NOMO-1 treated with dmso at 0.1 percent for 144 hours (cell line): ENCODE data around the gene PTPN2.
A peak's percentile ranks its signal among the peaks of the same experiment; 100 is the strongest.
"Not testable (repeated sequence)": the region's sequence is repeated elsewhere in the genome, so short reads cannot be mapped to it uniquely, and the experiment has no call there.

Source experiments
- DNase-seq: peaks from one replicate; lab custom pipeline; 2025; ENCODE audit not compliant: unreplicated experiment; lab: John Stamatoyannopoulos, UW

Gene PTPN2

DNA sequence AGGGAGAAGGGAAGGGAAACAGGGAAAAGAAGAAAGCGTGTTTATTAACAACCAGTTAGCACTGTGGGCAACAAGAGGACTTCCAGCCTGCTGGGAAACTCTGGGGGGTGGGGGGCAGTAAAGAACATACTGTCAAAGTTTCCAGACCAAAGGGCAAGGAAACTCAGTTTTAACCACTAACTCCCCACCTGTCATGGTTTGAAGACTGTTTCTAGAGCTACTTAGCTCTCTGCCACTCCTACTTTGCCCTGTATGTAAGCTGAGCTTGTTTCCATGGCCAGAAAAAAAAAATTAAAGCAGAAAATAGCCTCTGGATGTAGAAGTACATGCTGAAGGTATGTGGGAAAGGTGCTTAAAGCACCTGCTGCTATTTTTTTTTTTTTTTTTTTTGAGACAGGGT, 11.0 kb upstream of the PTPN2 start:
- no peak for DNase-seq

DNA sequence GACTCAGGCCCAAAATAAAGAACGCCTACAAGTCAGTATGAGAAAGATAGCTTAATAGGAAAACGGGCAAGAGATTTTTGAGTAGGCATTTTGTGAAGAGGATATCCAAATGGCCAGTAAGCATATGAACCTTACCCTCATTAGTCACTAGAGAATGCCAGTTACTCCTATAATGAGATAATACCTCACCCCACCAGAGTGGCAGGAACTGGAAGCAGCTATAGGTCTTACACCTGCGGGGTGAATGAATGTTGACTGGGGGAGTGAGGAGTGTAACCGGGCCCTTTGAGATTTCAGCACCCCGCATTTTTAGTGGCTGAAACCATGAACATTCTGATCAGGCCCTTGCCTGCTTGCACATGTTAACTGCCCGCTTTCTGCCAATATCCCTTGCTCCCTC, 7.5 kb upstream of the PTPN2 start:
- no peak for DNase-seq

DNA sequence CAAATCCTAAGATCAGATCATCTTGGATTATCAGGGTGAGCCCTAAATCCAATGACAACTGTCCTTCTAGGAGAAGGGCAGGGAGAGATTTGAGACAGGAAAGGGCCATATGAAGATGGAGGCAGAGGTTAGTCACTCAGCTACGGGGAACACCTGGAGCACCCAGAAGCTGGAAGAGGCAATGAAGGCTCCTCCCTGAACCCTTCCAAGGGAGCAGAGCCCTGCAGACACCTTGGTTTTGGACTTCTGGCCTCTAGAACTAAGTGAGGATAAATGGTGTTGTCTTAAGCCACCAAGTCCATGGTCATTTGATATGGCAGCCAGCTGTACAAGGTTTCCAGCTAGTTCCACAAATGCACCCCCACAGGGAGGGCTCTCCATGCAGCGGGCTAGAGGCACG, 6.9 kb upstream of the PTPN2 start:
- no peak for DNase-seq

GRCh38 chr18:12886498-12887126, 2.6 kb upstream of the PTPN2 start:
- DNase-seq: no peak

DNA sequence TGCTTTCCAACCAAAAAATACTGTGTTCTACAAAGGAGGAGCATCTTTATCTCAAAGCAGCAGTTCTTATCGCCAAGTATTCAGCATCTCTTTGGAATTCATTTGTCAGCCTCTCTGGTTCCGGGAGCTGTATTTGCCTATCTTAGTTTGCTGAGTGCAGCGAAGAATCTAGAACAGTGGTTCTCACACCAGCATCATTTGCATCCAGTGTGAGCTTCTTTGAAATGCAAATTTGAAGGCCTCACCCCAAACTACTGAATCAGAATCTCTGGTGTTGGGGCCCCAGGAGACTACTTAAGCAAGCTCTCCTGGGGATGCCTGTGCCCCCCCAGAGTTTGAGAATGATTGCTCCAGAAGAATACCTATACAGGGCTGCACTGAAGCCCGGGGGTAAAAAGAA, 1.5 kb upstream of the PTPN2 start:
- DNase-seq: no peak

GRCh38 chr18:12884406-12885323, 628 bp upstream of the PTPN2 start:
- DNase-seq: no peak

GRCh38 chr18:12883372-12883683, 709 bp downstream of the PTPN2 start:
- DNase-seq: no peak

GRCh38 chr18:12882453-12883371, 1.3 kb downstream of the PTPN2 start:
- no peak for DNase-seq

DNA sequence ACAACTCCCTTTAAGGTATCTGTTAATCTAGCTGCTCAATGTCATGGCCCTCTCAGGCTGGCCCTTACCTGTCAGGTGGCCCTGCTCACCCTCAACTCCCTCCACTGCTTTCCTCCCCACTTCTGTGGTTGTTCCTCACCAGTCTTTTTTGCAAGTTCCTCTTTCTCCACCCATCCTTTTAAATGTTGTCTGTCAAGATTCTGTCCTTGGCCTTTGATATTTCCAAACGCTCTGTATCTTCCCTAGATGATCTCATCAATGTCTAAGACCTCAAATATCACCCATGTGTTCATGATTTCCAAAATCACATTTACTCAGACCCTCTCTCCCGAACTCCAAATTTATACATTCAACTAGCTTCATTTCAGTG, 3.5 kb downstream of the PTPN2 start:
- peak; percentile 63 for DNase-seq

GRCh38 chr18:12879840-12880540, 4.0 kb downstream of the PTPN2 start:
- DNase-seq: peak; percentile 63

DNA sequence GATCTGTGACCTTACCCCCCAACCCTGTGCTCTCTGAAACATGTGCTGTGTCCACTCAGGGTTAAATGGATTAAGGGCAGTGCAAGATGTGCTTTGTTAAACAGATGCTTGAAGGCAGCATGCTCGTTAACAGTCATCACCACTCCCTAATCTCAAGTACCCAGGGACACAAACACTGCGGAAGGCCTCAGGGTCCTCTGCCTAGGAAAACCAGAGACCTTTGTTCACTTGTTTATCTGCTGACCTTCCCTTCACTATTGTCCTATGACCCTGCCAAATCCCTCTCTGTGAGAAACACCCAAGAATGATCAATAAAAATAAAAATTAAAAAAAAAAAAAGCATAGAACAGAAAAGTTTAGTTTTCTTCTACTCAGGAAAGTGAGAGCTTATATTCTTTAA, 9.0 kb downstream of the PTPN2 start:
- DNase-seq: not testable (repeated sequence)

- DNase-seq: not testable (repeated sequence)
Measured at GRCh38 chr18:12873961-12874567, 10.0 kb downstream of the PTPN2 start.

GRCh38 chr18:12872408-12872807, 11.6 kb downstream of the PTPN2 start:
- no peak for DNase-seq

GRCh38 chr18:12868576-12868975, 15.5 kb downstream of the PTPN2 start:
- DNase-seq: no peak

GRCh38 chr18:12867441-12868123, 16.5 kb downstream of the PTPN2 start:
- DNase-seq: no peak

DNA sequence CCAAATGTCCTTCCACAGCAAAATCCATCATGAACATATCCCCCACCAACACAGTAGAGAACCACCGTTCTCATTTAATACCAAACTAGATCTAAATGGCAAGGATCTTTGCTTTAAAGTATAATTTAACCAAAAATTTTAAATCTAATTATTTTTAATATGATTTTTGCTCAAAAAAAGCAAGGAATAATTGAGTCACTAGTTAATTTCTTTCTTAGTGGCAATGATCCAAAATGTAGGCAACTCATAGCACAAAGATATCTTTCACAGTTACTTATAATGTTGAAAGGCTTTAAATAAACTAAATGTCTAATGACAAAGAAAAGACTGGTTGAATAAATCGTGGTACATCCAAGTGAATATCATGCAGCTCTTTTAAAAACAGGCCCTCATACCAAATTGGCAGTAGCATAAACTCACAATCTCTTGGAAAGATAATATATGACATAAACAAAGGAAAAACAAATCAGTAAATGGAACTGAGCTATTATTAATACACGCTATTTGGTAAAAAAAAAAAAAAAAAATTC, 20.3 kb downstream of the PTPN2 start:
- no peak for DNase-seq

DNA sequence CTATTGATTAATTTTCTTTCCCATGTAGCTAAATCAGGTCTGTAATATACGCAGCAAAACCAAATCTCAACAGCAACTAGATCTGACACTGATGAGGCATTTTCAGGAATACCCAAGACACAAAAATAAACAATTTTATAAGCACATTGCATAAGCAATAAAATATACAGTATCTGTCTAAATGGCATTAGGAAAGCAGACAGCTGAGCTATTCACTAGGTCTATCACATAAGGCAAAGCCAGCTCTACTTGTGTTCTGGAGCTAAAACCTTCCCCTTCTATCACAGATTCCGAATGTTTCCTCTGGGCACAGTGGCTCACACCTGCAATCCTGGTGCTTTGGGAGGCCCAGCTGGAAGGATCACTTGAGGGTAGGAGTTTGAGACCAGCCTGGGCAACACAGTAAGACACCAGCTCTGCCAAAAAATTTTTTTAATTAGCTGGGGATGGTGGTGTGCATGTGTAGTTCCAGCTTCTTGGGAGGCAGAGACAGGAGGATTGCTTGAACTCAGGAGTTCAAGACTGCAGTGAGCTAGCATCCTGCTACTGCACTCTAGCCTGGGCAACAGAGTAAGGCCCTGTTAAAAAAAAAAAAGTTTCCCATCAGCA, 21.1 kb downstream of the PTPN2 start:
- DNase-seq: no peak

- no peak for DNase-seq
Measured at GRCh38 chr18:12862467-12862866, 21.6 kb downstream of the PTPN2 start.

- no peak for DNase-seq
Measured at GRCh38 chr18:12861637-12862036, 22.4 kb downstream of the PTPN2 start.
